Activated gamma-delta T cell (primary cell): ENCODE measurements around the gene AUTS2.

ENCODE experiments used
- DNase-seq: peaks from one replicate; lab custom pipeline; 2025; lab: John Stamatoyannopoulos, UW

Gene AUTS2

GRCh38 chr7:69789563-69789962, 191.3 kb downstream of the AUTS2 start:
- DNase-seq: no peak

- DNase-seq: no peak
These were observed 192.9 kb downstream of the AUTS2 start for GRCh38 chr7:69790977-69791724.

- no peak for DNase-seq
These were observed 193.5 kb downstream of the AUTS2 start for GRCh38 chr7:69791739-69792138.

- DNase-seq: no peak
These were observed 197.7 kb downstream of the AUTS2 start for GRCh38 chr7:69795932-69796331.

- no peak for DNase-seq
These were observed 198.1 kb downstream of the AUTS2 start for GRCh38 chr7:69796416-69796815.

GRCh38 chr7:69799048-69799697, 200.9 kb downstream of the AUTS2 start:
- no peak for DNase-seq

- no peak for DNase-seq
These were observed 201.7 kb downstream of the AUTS2 start for GRCh38 chr7:69799990-69800389.

GRCh38 chr7:69800495-69800894, 202.2 kb downstream of the AUTS2 start:
- no peak for DNase-seq

GRCh38 chr7:69801729-69802682, 203.7 kb downstream of the AUTS2 start:
- DNase-seq: no peak

- DNase-seq: no peak
These were observed 205.6 kb downstream of the AUTS2 start for GRCh38 chr7:69803699-69804516.

GRCh38 chr7:69804962-69805361, 206.7 kb downstream of the AUTS2 start:
- no peak for DNase-seq

- DNase-seq: no peak
These were observed 210.1 kb downstream of the AUTS2 start for GRCh38 chr7:69808391-69808790.

- no peak for DNase-seq
These were observed 213.4 kb downstream of the AUTS2 start for GRCh38 chr7:69811476-69812308.

GRCh38 chr7:69812756-69813155, 214.5 kb downstream of the AUTS2 start:
- DNase-seq: no peak

- no peak for DNase-seq
These were observed 215.5 kb downstream of the AUTS2 start for GRCh38 chr7:69813637-69814240.

GRCh38 chr7:69814421-69814962, 216.2 kb downstream of the AUTS2 start:
- DNase-seq: no peak

GRCh38 chr7:69816501-69816900, 218.2 kb downstream of the AUTS2 start:
- no peak for DNase-seq

- no peak for DNase-seq
These were observed 218.8 kb downstream of the AUTS2 start for GRCh38 chr7:69817121-69817520.

- DNase-seq: no peak
These were observed 219.8 kb downstream of the AUTS2 start for GRCh38 chr7:69817841-69818635.
